Measurements from ENCODE around the gene ZNF469. TPM values are rescaled to one million over a fixed set of nuclear protein-coding genes. Genes with fewer than 3 reads are reported as not detected.

The ZNF469 gene
- total RNA-seq, 4 donors from 2014 or later, result 0.18 to 1.7 (median 0.64) TPM

GRCh38 chr16:88346680-88347505 lies 35.9 kb upstream of the ZNF469 start:
- TF ChIP-seq POLR2A (IDR thresholded peaks at IDR 0.05) (no peak), CTCF (IDR thresholded peaks at IDR 0.05) (no peak)
- no peak for DNase-seq
- no peaks in the 10 kb centered on the region for H3K9me3 ChIP-seq

GRCh38 chr16:88347656-88348376 lies 34.9 kb upstream of the ZNF469 start:
- no peak for TF ChIP-seq POLR2A (IDR thresholded peaks at IDR 0.05)
- TF ChIP-seq CTCF (IDR thresholded peaks at IDR 0.05), result no peak
- DNase-seq, result peak in 1 of 3 donors; percentile 29
- H3K27ac ChIP-seq, result no peak overlapping the region
- no peaks in the 10 kb centered on the region for H3K27me3 ChIP-seq
- H3K4me3 ChIP-seq, result no peak overlapping the region
- no peaks in the 10 kb centered on the region for H3K9me3 ChIP-seq
- no peaks in the 10 kb centered on the region for H3K36me3 ChIP-seq
- H3K4me1 ChIP-seq, result no peaks in the 10 kb centered on the region

More at GRCh38 chr16:88346680-88347505, 35.9 kb upstream of the ZNF469 start:
- H3K27me3 ChIP-seq, result no peaks in the 10 kb centered on the region
- H3K4me1 ChIP-seq, result no peaks in the 10 kb centered on the region
- no peaks in the 10 kb centered on the region for H3K36me3 ChIP-seq
- H3K27ac ChIP-seq, result no peak overlapping the region
- no peak overlapping the region for H3K4me3 ChIP-seq

- H3K36me3 ChIP-seq, result no peaks in the 10 kb centered on the region
- no peak overlapping the region for H3K4me3 ChIP-seq
- DNase-seq, result no peak
- TF ChIP-seq POLR2A (IDR thresholded peaks at IDR 0.05), result no peak
- no peak for TF ChIP-seq CTCF (IDR thresholded peaks at IDR 0.05)
- H3K27ac ChIP-seq, result no peak overlapping the region
- H3K9me3 ChIP-seq, result no peaks in the 10 kb centered on the region
- no peaks in the 10 kb centered on the region for H3K27me3 ChIP-seq
- H3K4me1 ChIP-seq, result no peaks in the 10 kb centered on the region
Measured at GRCh38 chr16:88348377-88349152, 34.2 kb upstream of the ZNF469 start.

- H3K4me3 ChIP-seq, result no peak overlapping the region
- H3K27ac ChIP-seq, result no peak overlapping the region
- no peaks in the 10 kb centered on the region for H3K36me3 ChIP-seq
- TF ChIP-seq CTCF (IDR thresholded peaks at IDR 0.05), result no peak
- no peak for TF ChIP-seq POLR2A (IDR thresholded peaks at IDR 0.05)
- H3K4me1 ChIP-seq, result no peaks in the 10 kb centered on the region
- H3K27me3 ChIP-seq, result no peaks in the 10 kb centered on the region
- DNase-seq, result no peak
- no peaks in the 10 kb centered on the region for H3K9me3 ChIP-seq
Measured at GRCh38 chr16:88349153-88349902, 33.4 kb upstream of the ZNF469 start.

Measured in Peyer's patch (tissue), 4 donors.